HEK293 (cell line): Measurements from ENCODE around the gene SPATA1.
"Not testable (repeated sequence)": the region's sequence is repeated elsewhere in the genome, so short reads cannot be mapped to it uniquely, and the experiment has no call there.

Experiments used
- CTCF ChIA-PET: fragments of 350-600 bp; formaldehyde crosslinking; extraction: SDS; loops from one replicate; lab custom pipeline; 2021; ENCODE audit warnings: antibody characterized with exemption; lab: Yijun Ruan, JAX
- POLR2A ChIA-PET: fragments of 300-600 bp; formaldehyde crosslinking; extraction: SDS; loops from one replicate; lab custom pipeline; 2020; ENCODE audit warnings: antibody characterized with exemption, inconsistent platforms; lab: Yijun Ruan, JAX
- H3K27ac ChIP-seq: fragments of 200-500 bp; sonication (Bioruptor generic); 2 replicates; pipeline ENCODE4 v1.5.1; 2014; ENCODE audit warnings: low read depth, low read length, control low read depth, inconsistent platforms; ENCODE audit errors: extremely low read depth
- H3K36me3 ChIP-seq, 2 experiments: fragments of 200-500 bp in 1 of 2; sonication (Bioruptor generic) in 1 of 2; 1 replicate in 1 of 2; 2 replicates in 1 of 2; pipeline ENCODE4 v1.5.1; 2014 to 2017; ENCODE audit warnings: inconsistent platforms in 2 of 2, low read length in 2 of 2; ENCODE audit not compliant: control insufficient read depth in 2 of 2, insufficient read depth in 1 of 2
- H3K4me1 ChIP-seq: fragments of 200-500 bp; sonication (Bioruptor generic); 2 replicates; pipeline ENCODE4 v1.5.1; 2014; ENCODE audit warnings: mild to moderate bottlenecking, low read length, inconsistent platforms; ENCODE audit not compliant: control insufficient read depth, insufficient read depth
- H3K4me3 ChIP-seq: 2 replicates; pipeline ENCODE4 v1.5.1; 2011; ENCODE audit warnings: low read depth, mild to moderate bottlenecking, control low read depth, low read length, moderate library complexity
- H3K9me3 ChIP-seq: fragments of 200-500 bp; sonication (Bioruptor generic); 2 replicates; pipeline ENCODE4 v1.5.1; 2014; ENCODE audit warnings: low read depth, low read length, inconsistent platforms; ENCODE audit not compliant: control insufficient read depth, insufficient read depth
- FEZF1 ChIP-seq: fragments of 450-650 bp; formaldehyde crosslinking; IDR thresholded peaks from 2 replicates; pipeline ENCODE4 v1.5.1; 2016; ENCODE audit warnings: missing biosample characterization, missing genetic modification characterization
- GLI4 ChIP-seq: fragments of 450-650 bp; formaldehyde crosslinking; IDR thresholded peaks from 2 replicates; pipeline ENCODE4 v1.5.1; 2016; ENCODE audit warnings: missing biosample characterization, missing genetic modification characterization
- KLF9 ChIP-seq: fragments of 450-650 bp; formaldehyde crosslinking; IDR thresholded peaks from 2 replicates; pipeline ENCODE4 v1.5.1; 2016; ENCODE audit warnings: missing biosample characterization, missing genetic modification characterization, low read depth
- MZF1 ChIP-seq: fragments of 450-650 bp; formaldehyde crosslinking; IDR thresholded peaks from 2 replicates; pipeline ENCODE4 v1.5.1; 2017; ENCODE audit warnings: missing biosample characterization, missing genetic modification characterization, borderline replicate concordance
- OVOL3 ChIP-seq: fragments of 450-650 bp; formaldehyde crosslinking; IDR thresholded peaks from 2 replicates; pipeline ENCODE4 v1.5.1; 2016; ENCODE audit warnings: missing biosample characterization, missing genetic modification characterization
- SCRT1 ChIP-seq: fragments of 450-650 bp; formaldehyde crosslinking; IDR thresholded peaks from 2 replicates; pipeline ENCODE4 v1.5.1; 2016; ENCODE audit warnings: missing biosample characterization, missing genetic modification characterization, borderline replicate concordance
- SCRT2 ChIP-seq: fragments of 450-650 bp; formaldehyde crosslinking; IDR thresholded peaks from 2 replicates; pipeline ENCODE4 v1.5.1; 2016; ENCODE audit warnings: missing biosample characterization, missing genetic modification characterization
- ZBTB1 ChIP-seq: fragments of 450-650 bp; formaldehyde crosslinking; IDR thresholded peaks from 2 replicates; pipeline ENCODE4 v1.5.1; 2016; ENCODE audit warnings: missing biosample characterization, missing genetic modification characterization
- ZFP3 ChIP-seq: fragments of 450-650 bp; formaldehyde crosslinking; IDR thresholded peaks from 2 replicates; pipeline ENCODE4 v1.5.1; 2016; ENCODE audit warnings: low read depth, missing biosample characterization, missing genetic modification characterization
- ZNF121 ChIP-seq: fragments of 450-650 bp; formaldehyde crosslinking; IDR thresholded peaks from 2 replicates; pipeline ENCODE4 v1.5.1; 2016; ENCODE audit warnings: missing biosample characterization, missing genetic modification characterization
- ZNF132 ChIP-seq: fragments of 450-650 bp; formaldehyde crosslinking; IDR thresholded peaks from 2 replicates; pipeline ENCODE4 v1.5.1; 2017; ENCODE audit warnings: missing biosample characterization, missing genetic modification characterization, borderline replicate concordance
- ZNF629 ChIP-seq: fragments of 450-650 bp; formaldehyde crosslinking; IDR thresholded peaks from 2 replicates; pipeline ENCODE4 v1.5.1; 2017; ENCODE audit warnings: missing biosample characterization, missing genetic modification characterization
- ZNF670 ChIP-seq: fragments of 450-650 bp; formaldehyde crosslinking; IDR thresholded peaks from 2 replicates; pipeline ENCODE4 v1.5.1; 2016; ENCODE audit warnings: missing biosample characterization, missing genetic modification characterization, low read depth
- ZNF837 ChIP-seq: fragments of 450-650 bp; formaldehyde crosslinking; IDR thresholded peaks from 2 replicates; pipeline ENCODE4 v1.5.1; 2016; ENCODE audit warnings: missing biosample characterization, missing genetic modification characterization
- ZXDB ChIP-seq: fragments of 450-650 bp; formaldehyde crosslinking; IDR thresholded peaks from 2 replicates; pipeline ENCODE4 v1.5.1; 2016; ENCODE audit warnings: missing biosample characterization, missing genetic modification characterization
- TF ChIP-seq, protein P1 (sequence below): fragments of 450-650 bp; formaldehyde crosslinking; IDR thresholded peaks from 2 replicates; pipeline ENCODE4 v1.5.1; 2016; ENCODE audit warnings: missing biosample characterization, missing genetic modification characterization
- TF ChIP-seq, protein P2 (sequence below): fragments of 450-650 bp; formaldehyde crosslinking; conservative IDR thresholded peaks from 2 replicates; pipeline ENCODE4 v1.5.1; 2016; ENCODE audit warnings: low read depth, missing biosample characterization, missing genetic modification characterization
- TF ChIP-seq, protein P3 (sequence below): fragments of 450-650 bp; formaldehyde crosslinking; IDR thresholded peaks from 2 replicates; pipeline ENCODE4 v1.5.0; 2017; ENCODE audit warnings: missing biosample characterization, missing genetic modification characterization, borderline replicate concordance
- TF ChIP-seq, protein P4 (sequence below): fragments of 450-650 bp; formaldehyde crosslinking; IDR thresholded peaks from 2 replicates; pipeline ENCODE4 v1.5.1; 2016; ENCODE audit warnings: missing biosample characterization, missing genetic modification characterization

The SPATA1 gene

DNA sequence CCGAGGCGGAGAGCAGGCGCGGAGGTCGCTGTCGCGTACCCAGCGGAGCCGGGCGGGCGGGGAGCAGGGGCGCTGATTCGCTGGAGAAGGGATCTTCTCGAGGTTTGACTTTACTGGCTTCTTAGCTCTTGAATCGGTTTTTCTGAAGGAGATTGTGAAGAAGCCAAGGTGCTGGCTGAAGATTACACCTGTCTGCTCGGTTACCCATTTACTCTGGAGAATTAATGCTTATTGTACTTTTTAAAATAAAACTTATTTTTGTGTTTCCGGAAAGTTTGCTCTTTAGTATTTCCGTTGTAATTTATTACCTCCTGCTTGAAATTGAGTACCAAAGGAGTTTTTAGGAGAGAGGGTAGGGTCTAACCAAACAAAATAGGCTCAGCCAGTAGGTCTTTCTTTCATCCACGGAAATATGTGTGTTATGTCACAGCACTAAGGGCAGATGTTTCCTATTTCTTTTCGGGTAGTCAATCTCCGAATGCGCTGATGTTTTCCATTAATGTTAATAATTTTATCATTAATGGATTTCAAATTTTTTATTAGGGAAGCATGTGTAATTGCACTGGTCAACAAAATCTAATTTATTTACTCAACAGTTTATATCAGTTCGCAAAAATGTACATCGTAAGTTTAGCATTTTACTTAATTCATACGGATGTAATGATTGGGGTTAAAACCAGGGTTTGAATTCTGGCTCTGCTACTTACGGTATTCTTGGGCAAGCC lies 705 bp downstream of the SPATA1 start (continued):
- TF ChIP-seq FEZF1 (tag by site-specific recombination) (no peak), OVOL3 (no peak), SCRT1 (tag by site-specific recombination) (no peak)

DNA sequence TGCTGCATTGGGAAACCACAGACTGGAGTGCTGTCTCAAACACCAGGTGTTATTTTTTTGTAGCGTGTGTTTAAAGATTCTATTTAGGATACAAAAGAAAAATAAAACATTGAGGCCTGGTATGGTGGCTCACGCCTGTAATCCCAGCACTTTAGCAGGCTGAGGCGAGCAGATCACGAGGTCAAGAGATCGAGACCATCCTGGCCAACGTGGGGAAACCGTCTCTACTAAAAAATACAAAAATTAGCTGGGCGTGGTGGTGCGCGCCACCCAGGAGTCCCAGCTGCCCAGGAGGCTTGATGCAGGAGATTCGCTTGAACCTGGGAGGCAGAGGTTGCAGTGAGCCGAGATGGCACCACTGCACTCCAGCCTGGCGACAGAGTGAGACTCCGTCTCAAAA lies 1.7 kb downstream of the SPATA1 start:
- POLR2A ChIA-PET, H3K4me3 ChIP-seq, H3K4me1 ChIP-seq, H3K9me3 ChIP-seq, H3K36me3 ChIP-seq, H3K27ac ChIP-seq: not testable (repeated sequence)
- CTCF ChIA-PET, result interaction anchor here (1.1 kb wide), 1 partner anchor 216 kb away, joined by 3 read pairs; no protein-coding TSS in a partner anchor

DNA sequence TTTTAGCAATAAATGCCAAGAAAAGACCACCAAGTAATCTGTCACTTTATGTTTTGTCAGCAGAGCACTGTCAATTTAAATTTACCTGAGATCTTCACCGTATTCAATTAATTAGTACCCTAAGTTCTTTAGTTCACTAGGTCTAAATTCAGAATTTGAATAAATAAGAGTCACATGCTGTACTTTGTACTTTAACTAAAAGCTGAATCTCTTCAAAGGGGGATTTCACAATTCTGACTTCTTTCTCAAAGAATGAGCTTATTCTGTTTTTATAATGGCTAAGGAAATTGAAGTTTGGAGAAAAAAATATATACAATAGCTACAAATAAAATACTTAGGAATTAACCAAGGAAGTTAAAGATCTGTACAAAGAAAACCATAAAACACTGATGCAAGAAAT lies 2.3 kb downstream of the SPATA1 start:
- Histone ChIP-seq H3K4me3 (no peak overlapping the region), H3K4me1 (peaks cover 1% of the 10 kb centered on the region; the same call in 1 of the 2 replicates), H3K36me3 (no peaks in the 10 kb centered on the region), H3K9me3 (no peaks in the 10 kb centered on the region), H3K27ac (no peak overlapping the region)
- POLR2A ChIA-PET, result no interaction called here
- CTCF ChIA-PET, result interaction anchor here (0.7 to 1.1 kb wide), 2 partner anchors 100 to 216 kb away, joined by 3 read pairs; no protein-coding TSS in a partner anchor
- TF ChIP-seq ZXDB (tag by site-specific recombination), result no peak
- TF ChIP-seq KLF9 (tag by site-specific recombination), result no peak
- TF ChIP-seq ZNF670 (tag by site-specific recombination), result no peak
- TF ChIP-seq, protein P1, sequence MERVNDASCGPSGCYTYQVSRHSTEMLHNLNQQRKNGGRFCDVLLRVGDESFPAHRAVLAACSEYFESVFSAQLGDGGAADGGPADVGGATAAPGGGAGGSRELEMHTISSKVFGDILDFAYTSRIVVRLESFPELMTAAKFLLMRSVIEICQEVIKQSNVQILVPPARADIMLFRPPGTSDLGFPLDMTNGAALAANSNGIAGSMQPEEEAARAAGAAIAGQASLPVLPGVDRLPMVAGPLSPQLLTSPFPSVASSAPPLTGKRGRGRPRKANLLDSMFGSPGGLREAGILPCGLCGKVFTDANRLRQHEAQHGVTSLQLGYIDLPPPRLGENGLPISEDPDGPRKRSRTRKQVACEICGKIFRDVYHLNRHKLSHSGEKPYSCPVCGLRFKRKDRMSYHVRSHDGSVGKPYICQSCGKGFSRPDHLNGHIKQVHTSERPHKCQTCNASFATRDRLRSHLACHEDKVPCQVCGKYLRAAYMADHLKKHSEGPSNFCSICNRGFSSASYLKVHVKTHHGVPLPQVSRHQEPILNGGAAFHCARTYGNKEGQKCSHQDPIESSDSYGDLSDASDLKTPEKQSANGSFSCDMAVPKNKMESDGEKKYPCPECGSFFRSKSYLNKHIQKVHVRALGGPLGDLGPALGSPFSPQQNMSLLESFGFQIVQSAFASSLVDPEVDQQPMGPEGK, result no peak
- TF ChIP-seq MZF1 (tag by site-specific recombination), result no peak
- no peak for TF ChIP-seq ZFP3 (tag by site-specific recombination)
- no peak for TF ChIP-seq ZNF132 (tag by site-specific recombination)
- TF ChIP-seq, protein P2, sequence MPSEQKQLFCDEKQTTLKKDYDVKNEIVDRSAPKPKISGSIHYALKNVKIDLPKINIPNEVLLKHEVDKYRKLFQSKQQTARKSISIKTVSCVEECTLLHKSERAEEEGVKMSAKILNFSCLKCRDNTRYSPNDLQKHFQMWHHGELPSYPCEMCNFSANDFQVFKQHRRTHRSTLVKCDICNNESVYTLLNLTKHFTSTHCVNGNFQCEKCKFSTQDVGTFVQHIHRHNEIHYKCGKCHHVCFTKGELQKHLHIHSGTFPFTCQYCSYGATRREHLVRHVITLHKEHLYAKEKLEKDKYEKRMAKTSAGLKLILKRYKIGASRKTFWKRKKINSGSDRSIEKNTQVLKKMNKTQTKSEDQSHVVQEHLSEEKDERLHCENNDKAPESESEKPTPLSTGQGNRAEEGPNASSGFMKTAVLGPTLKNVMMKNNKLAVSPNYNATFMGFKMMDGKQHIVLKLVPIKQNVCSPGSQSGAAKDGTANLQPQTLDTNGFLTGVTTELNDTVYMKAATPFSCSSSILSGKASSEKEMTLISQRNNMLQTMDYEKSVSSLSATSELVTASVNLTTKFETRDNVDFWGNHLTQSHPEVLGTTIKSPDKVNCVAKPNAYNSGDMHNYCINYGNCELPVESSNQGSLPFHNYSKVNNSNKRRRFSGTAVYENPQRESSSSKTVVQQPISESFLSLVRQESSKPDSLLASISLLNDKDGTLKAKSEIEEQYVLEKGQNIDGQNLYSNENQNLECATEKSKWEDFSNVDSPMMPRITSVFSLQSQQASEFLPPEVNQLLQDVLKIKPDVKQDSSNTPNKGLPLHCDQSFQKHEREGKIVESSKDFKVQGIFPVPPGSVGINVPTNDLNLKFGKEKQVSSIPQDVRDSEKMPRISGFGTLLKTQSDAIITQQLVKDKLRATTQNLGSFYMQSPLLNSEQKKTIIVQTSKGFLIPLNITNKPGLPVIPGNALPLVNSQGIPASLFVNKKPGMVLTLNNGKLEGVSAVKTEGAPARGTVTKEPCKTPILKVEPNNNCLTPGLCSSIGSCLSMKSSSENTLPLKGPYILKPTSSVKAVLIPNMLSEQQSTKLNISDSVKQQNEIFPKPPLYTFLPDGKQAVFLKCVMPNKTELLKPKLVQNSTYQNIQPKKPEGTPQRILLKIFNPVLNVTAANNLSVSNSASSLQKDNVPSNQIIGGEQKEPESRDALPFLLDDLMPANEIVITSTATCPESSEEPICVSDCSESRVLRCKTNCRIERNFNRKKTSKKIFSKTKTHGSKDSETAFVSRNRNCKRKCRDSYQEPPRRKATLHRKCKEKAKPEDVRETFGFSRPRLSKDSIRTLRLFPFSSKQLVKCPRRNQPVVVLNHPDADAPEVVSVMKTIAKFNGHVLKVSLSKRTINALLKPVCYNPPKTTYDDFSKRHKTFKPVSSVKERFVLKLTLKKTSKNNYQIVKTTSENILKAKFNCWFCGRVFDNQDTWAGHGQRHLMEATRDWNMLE (tag by site-specific recombination), result no peak
- no peak for TF ChIP-seq ZNF629
- no peak for TF ChIP-seq ZNF837 (tag by site-specific recombination)
- TF ChIP-seq, protein P3, sequence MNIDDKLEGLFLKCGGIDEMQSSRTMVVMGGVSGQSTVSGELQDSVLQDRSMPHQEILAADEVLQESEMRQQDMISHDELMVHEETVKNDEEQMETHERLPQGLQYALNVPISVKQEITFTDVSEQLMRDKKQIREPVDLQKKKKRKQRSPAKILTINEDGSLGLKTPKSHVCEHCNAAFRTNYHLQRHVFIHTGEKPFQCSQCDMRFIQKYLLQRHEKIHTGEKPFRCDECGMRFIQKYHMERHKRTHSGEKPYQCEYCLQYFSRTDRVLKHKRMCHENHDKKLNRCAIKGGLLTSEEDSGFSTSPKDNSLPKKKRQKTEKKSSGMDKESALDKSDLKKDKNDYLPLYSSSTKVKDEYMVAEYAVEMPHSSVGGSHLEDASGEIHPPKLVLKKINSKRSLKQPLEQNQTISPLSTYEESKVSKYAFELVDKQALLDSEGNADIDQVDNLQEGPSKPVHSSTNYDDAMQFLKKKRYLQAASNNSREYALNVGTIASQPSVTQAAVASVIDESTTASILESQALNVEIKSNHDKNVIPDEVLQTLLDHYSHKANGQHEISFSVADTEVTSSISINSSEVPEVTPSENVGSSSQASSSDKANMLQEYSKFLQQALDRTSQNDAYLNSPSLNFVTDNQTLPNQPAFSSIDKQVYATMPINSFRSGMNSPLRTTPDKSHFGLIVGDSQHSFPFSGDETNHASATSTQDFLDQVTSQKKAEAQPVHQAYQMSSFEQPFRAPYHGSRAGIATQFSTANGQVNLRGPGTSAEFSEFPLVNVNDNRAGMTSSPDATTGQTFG (tag by site-specific recombination), result no peak
- TF ChIP-seq, protein P4, sequence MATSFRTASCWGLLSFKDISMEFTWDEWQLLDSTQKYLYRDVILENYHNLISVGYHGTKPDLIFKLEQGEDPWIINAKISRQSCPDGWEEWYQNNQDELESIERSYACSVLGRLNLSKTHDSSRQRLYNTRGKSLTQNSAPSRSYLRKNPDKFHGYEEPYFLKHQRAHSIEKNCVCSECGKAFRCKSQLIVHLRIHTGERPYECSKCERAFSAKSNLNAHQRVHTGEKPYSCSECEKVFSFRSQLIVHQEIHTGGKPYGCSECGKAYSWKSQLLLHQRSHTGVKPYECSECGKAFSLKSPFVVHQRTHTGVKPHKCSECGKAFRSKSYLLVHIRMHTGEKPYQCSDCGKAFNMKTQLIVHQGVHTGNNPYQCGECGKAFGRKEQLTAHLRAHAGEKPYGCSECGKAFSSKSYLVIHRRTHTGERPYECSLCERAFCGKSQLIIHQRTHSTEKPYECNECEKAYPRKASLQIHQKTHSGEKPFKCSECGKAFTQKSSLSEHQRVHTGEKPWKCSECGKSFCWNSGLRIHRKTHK (tag by site-specific recombination), result no peak
- TF ChIP-seq ZNF121, result no peak
- no peak for TF ChIP-seq GLI4 (tag by site-specific recombination)
- no peak for TF ChIP-seq ZBTB1
- TF ChIP-seq SCRT2, result no peak
